H9 (cell line): ENCODE measurements around the gene THTPA. TPM values are rescaled to one million over a fixed set of nuclear protein-coding genes. Genes with fewer than 3 reads are reported as not detected.
A peak's percentile ranks its signal among the peaks of the same experiment; 100 is the strongest.

ENCODE experiments used
- DNase-seq: peaks from one replicate; pipeline ENCODE4 v3.0.0-alpha.2; 2017
- H2AFZ ChIP-seq: one replicate; pipeline ENCODE4 v1.6.1; 2013; ENCODE audit warnings: mild to moderate bottlenecking, low read length, control low read depth, moderate library complexity
- H2AK5ac ChIP-seq: 2 replicates; pipeline ENCODE4 v1.6.1; 2013; ENCODE audit warnings: low read length, control low read depth, mixed read lengths; ENCODE audit not compliant: insufficient read length
- H2BK120ac ChIP-seq: one replicate; pipeline ENCODE4 v1.6.1; 2013; ENCODE audit warnings: low read depth, mild to moderate bottlenecking, low read length, control low read depth, inconsistent platforms; ENCODE audit not compliant: poor library complexity, severe bottlenecking
- H2BK12ac ChIP-seq: 2 replicates; pipeline ENCODE4 v1.6.1; 2013; ENCODE audit warnings: low read length, control low read depth, mixed read lengths, low read depth; ENCODE audit not compliant: insufficient read length
- H2BK15ac ChIP-seq: 2 replicates; pipeline ENCODE4 v1.6.1; 2013; ENCODE audit warnings: low read depth, low read length, control low read depth
- H2BK20ac ChIP-seq: one replicate; pipeline ENCODE4 v1.6.1; 2013; ENCODE audit warnings: low read depth, mild to moderate bottlenecking, low read length, control low read depth, inconsistent platforms; ENCODE audit not compliant: poor library complexity, severe bottlenecking
- H2BK5ac ChIP-seq: 2 replicates; pipeline ENCODE4 v1.6.1; 2013; ENCODE audit warnings: low read length, control low read depth, mixed read lengths; ENCODE audit not compliant: insufficient read length
- H3K14ac ChIP-seq: 2 replicates; pipeline ENCODE4 v1.6.1; 2013; ENCODE audit warnings: low read length, control low read depth; ENCODE audit not compliant: insufficient read depth
- H3K18ac ChIP-seq: 2 replicates; pipeline ENCODE4 v1.6.1; 2013; ENCODE audit warnings: low read depth, mild to moderate bottlenecking, mixed read lengths, low read length, control low read depth; ENCODE audit not compliant: insufficient read length
- H3K23ac ChIP-seq: 2 replicates; pipeline ENCODE4 v1.6.1; 2013; ENCODE audit warnings: low read length, control low read depth, mixed read lengths, low read depth; ENCODE audit not compliant: insufficient read length
- H3K23me2 ChIP-seq: 2 replicates; pipeline ENCODE4 v1.6.1; 2013; ENCODE audit warnings: low read depth, mild to moderate bottlenecking, mixed read lengths, low read length, control low read depth; ENCODE audit not compliant: insufficient read length, poor library complexity, severe bottlenecking
- H3K27ac ChIP-seq: 2 replicates; pipeline ENCODE4 v1.5.1; 2013; ENCODE audit warnings: low read length, control low read depth, mixed read lengths, low read depth; ENCODE audit not compliant: insufficient read length
- H3K27me3 ChIP-seq: 2 replicates; pipeline ENCODE4 v1.6.1; 2013; ENCODE audit warnings: low read length, control low read depth, inconsistent platforms; ENCODE audit not compliant: insufficient read depth
- H3K4ac ChIP-seq: 2 replicates; pipeline ENCODE4 v1.6.1; 2013; ENCODE audit warnings: low read depth, mild to moderate bottlenecking, control low read depth, inconsistent platforms, low read length, moderate library complexity
- H3K4me1 ChIP-seq: 2 replicates; pipeline ENCODE4 v1.6.1; 2013; ENCODE audit warnings: low read length, control low read depth, inconsistent platforms; ENCODE audit not compliant: insufficient read depth
- H3K4me2 ChIP-seq: 2 replicates; pipeline ENCODE4 v1.6.1; 2013; ENCODE audit warnings: low read length, control low read depth, mixed read lengths; ENCODE audit not compliant: insufficient read length, insufficient read depth
- H3K56ac ChIP-seq: 2 replicates; pipeline ENCODE4 v1.6.1; 2013; ENCODE audit warnings: low read depth, mild to moderate bottlenecking, mixed read lengths, low read length, control low read depth; ENCODE audit not compliant: insufficient read length
- H3K79me1 ChIP-seq: 2 replicates; pipeline ENCODE4 v1.6.1; 2013; ENCODE audit warnings: low read depth, mild to moderate bottlenecking, moderate library complexity, low read length, control low read depth, inconsistent platforms; ENCODE audit not compliant: insufficient read depth, poor library complexity, severe bottlenecking
- H3K79me2 ChIP-seq: 2 replicates; pipeline ENCODE4 v1.6.1; 2013; ENCODE audit warnings: low read length, control low read depth, inconsistent platforms; ENCODE audit not compliant: insufficient read depth
- H3K9ac ChIP-seq: 2 replicates; pipeline ENCODE4 v1.6.1; 2013; ENCODE audit warnings: low read length, control low read depth, mixed read lengths; ENCODE audit not compliant: insufficient read length; ENCODE audit errors: extremely low read depth
- H3K9me3 ChIP-seq: one replicate; pipeline ENCODE4 v1.6.1; 2013; ENCODE audit warnings: low read depth, low read length, inconsistent platforms; ENCODE audit not compliant: control insufficient read depth
- H3T11ph ChIP-seq: one replicate; pipeline ENCODE4 v1.6.1; 2013; ENCODE audit warnings: mild to moderate bottlenecking, low read length, control low read depth, inconsistent platforms
- H4K20me1 ChIP-seq: one replicate; pipeline ENCODE4 v1.6.1; 2013; ENCODE audit not compliant: control insufficient read depth, insufficient read length, insufficient read depth
- H4K5ac ChIP-seq: 2 replicates; pipeline ENCODE4 v1.6.1; 2013; ENCODE audit warnings: low read depth, mild to moderate bottlenecking, mixed read lengths, low read length, control low read depth; ENCODE audit not compliant: insufficient read length
- H4K8ac ChIP-seq: replicated peaks from 2 replicates; pipeline ENCODE4 v1.6.1; 2013; ENCODE audit warnings: low read length, control low read depth, mixed read lengths, low read depth; ENCODE audit not compliant: insufficient read length
- H4K91ac ChIP-seq: 2 replicates; pipeline ENCODE4 v1.6.1; 2013; ENCODE audit warnings: low read depth, mild to moderate bottlenecking, moderate library complexity, mixed read lengths, low read length, control low read depth; ENCODE audit not compliant: insufficient read length
- H3K27ac Mint-ChIP-seq, 3 experiments: 2 replicates in 2 of 3; 3 replicates in 1 of 3; pipeline ENCODE4 v1.8.0; 2020 to 2021; ENCODE audit warnings: mixed read lengths in 3 of 3, mild to moderate bottlenecking in 1 of 3, moderate library complexity in 1 of 3
- H3K27me3 Mint-ChIP-seq: 2 replicates; pipeline ENCODE4 v1.8.0; 2021; ENCODE audit warnings: low read depth, mild to moderate bottlenecking, moderate library complexity, mixed read lengths
- H3K36me3 Mint-ChIP-seq, 3 experiments: 2 replicates in 2 of 3; 3 replicates in 1 of 3; pipeline ENCODE4 v1.8.0; 2020 to 2021; ENCODE audit warnings: low read depth in 3 of 3, mixed read lengths in 3 of 3; ENCODE audit not compliant: insufficient read depth in 1 of 3
- H3K4me1 Mint-ChIP-seq, 2 experiments: 2 replicates each; pipeline ENCODE4 v1.8.0; 2020; ENCODE audit warnings: mixed read lengths in 2 of 2
- H3K4me3 Mint-ChIP-seq, 2 experiments: 2 replicates in 1 of 2; 3 replicates in 1 of 2; pipeline ENCODE4 v1.8.0; 2020 to 2021; ENCODE audit warnings: mild to moderate bottlenecking in 2 of 2, mixed read lengths in 2 of 2, moderate library complexity in 1 of 2
- H3K9me3 Mint-ChIP-seq, 2 experiments: 2 replicates in 1 of 2; 3 replicates in 1 of 2; pipeline ENCODE4 v1.8.0; 2020; ENCODE audit warnings: mild to moderate bottlenecking in 2 of 2, mixed read lengths in 2 of 2, moderate library complexity in 1 of 2
- CTCF ChIP-seq: fragments of 200-600 bp; sonication (generic); conservative IDR thresholded peaks from 3 replicates; pipeline ENCODE4 v1.8.0; 2021; ENCODE audit warnings: antibody characterized with exemption, mild to moderate bottlenecking
- WGBS: extraction: QIAGEN DNeasy Blood & Tissue Kit; methylation state at CpG from one replicate; pipeline ENCODE4 v1.1.7; 2013; ENCODE audit warnings: missing lambda C conversion rate, low lambda C conversion rate, mixed read lengths; ENCODE audit not compliant: insufficient read length; ENCODE audit errors: extremely low coverage; 5-methylcytosine and 5-hydroxymethylcytosine counted together
- total RNA-seq: library from RNA; stranded (reverse); gene quantifications from 2 replicates; pipeline ENCODE4 v1.2.1, GENCODE V29; 2021

The THTPA gene
- total RNA-seq, 1 experiment from 2014 or later, result 15.6 TPM

DNA sequence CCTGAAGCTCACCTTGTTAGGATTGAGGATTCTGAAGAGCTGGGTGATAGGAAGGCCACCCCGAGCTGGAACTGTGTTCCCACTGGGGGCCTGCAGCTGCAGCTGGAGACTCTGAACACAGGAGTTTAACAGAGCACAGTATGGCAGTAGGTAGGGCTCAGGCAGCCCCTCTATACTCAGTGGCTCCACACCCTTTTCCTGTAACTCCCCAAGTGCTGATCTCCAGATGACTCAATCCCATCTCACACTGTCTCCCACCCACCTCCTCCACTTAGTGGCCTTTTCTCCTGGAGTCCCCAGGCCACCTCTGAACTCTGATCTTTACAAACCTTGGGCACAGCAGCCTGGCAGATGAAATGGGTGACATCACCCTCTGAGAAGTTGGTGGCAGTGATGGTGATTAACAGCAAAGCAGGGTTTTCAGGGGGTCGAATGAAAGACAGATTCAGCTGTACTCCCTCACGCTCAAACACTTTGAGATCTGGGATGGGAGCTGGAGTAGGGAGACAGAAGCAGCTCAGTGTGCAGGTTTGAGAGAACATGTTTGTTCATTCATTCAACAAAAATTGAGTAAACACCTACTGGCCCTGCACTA, 4.0 kb downstream of the THTPA start:
- no peak overlapping the region for H3K18ac ChIP-seq
- H3K4me1 ChIP-seq, result peaks cover 4% of the 10 kb centered on the region; the same call in 1 of the 2 replicates
- H3K79me2 ChIP-seq, result no peaks in the 10 kb centered on the region; the same call in 1 of the 2 replicates
- H2AFZ ChIP-seq, result no peak overlapping the region
- Mint-ChIP-seq H3K36me3 (peaks cover 15 to 70% (median 60%) of the 10 kb centered on the region in 3 experiments), H3K9me3 (no peaks in the 10 kb centered on the region), H3K27ac (peak overlapping the region in 2 of 3 experiments; percentile 8 to 35; a peak in 2 of 7 replicates), H3K27me3 (no peaks in the 10 kb centered on the region), H3K4me1 (peaks cover 21 to 35% of the 10 kb centered on the region in 2 experiments), H3K4me3 (peak overlapping the region in 1 of 2 experiments; percentile 4; a peak in 1 of 5 replicates)
- no peak overlapping the region for H3K14ac ChIP-seq
- H2BK20ac ChIP-seq, result no peak overlapping the region
- no peak overlapping the region for H2BK12ac ChIP-seq
- no peak overlapping the region for H3T11ph ChIP-seq
- WGBS, result no CpG with 5 or more reads among the region's 3 CpGs
- H3K27ac ChIP-seq, result no peak overlapping the region
- H3K4me2 ChIP-seq, result no peak overlapping the region
- no peak overlapping the region for H4K8ac ChIP-seq
- no peak overlapping the region for H2BK5ac ChIP-seq
- H3K23ac ChIP-seq, result no peak overlapping the region
- H3K79me1 ChIP-seq, result no peaks in the 10 kb centered on the region
- no peak overlapping the region for H3K56ac ChIP-seq
- no peaks in the 10 kb centered on the region for H3K9me3 ChIP-seq
- H4K5ac ChIP-seq, result no peak overlapping the region
- no peak for TF ChIP-seq CTCF
- H3K9ac ChIP-seq, result no peak overlapping the region
- H2AK5ac ChIP-seq, result no peak overlapping the region
- H3K27me3 ChIP-seq, result no peaks in the 10 kb centered on the region
- no peak overlapping the region for H4K91ac ChIP-seq
- no peak overlapping the region for H2BK120ac ChIP-seq
- no peak overlapping the region for H3K4ac ChIP-seq
- H4K20me1 ChIP-seq, result no peaks in the 10 kb centered on the region
- DNase-seq, result no peak
- no peak overlapping the region for H2BK15ac ChIP-seq
- H3K23me2 ChIP-seq, result peaks cover 19% of the 10 kb centered on the region
